Endothelial cell of umbilical vein (primary cell): ENCODE data around the gene POMGNT2. TPM values are rescaled to one million over a fixed set of nuclear protein-coding genes. Genes with fewer than 3 reads are reported as not detected.

Experiments used
- BruUV-seq: library from RNA; stranded (reverse); fragments of 400-500 nt; replicated peaks from 2 replicates; lab custom pipeline; 2021; lab: Mats Ljungman, UMichigan
- CTCF ChIA-PET: fragments of 300-600, 350-600 bp; sonication (Branson Sonifier 250); formaldehyde crosslinking; loops from one replicate; lab custom pipeline; 2021; ENCODE audit warnings: antibody characterized with exemption, inconsistent platforms; lab: Charles Lee
- POLR2A ChIA-PET: fragments of 300-600, 350-600 bp; sonication (Branson Sonifier 250); formaldehyde crosslinking; loops from one replicate; lab custom pipeline; 2021; ENCODE audit warnings: antibody characterized with exemption, inconsistent platforms; lab: Charles Lee
- DNase-seq: peaks from one replicate; pipeline ENCODE4 v3.0.0-alpha.2; 2011; ENCODE audit warnings: low read depth, low spot score
- FAIRE-seq: peaks from 2 replicates; lab custom pipeline; 2011; peaks lifted over from hg19 to GRCh38; lab: Jason Lieb, UNC
- H2AFZ ChIP-seq: 2 replicates; pipeline ENCODE4 v1.6.0; 2012; ENCODE audit warnings: low read depth, low read length, control low read depth, inconsistent platforms
- H3K27ac ChIP-seq: 2 replicates; pipeline ENCODE4 v1.5.1; 2011; ENCODE audit warnings: low read depth, mild to moderate bottlenecking, control low read depth, low read length, moderate library complexity; ENCODE audit not compliant: insufficient read depth
- H3K27me3 ChIP-seq, 2 experiments: 2 replicates each; pipeline versions ENCODE4 v1.6.0 to v1.6.1; 2011; ENCODE audit warnings: low read length in 2 of 2, mixed read lengths in 1 of 2; ENCODE audit not compliant: control insufficient read depth in 2 of 2, insufficient read depth in 2 of 2
- H3K36me3 ChIP-seq, 2 experiments: 2 replicates in 1 of 2; 3 replicates in 1 of 2; pipeline ENCODE4 v1.5.1; 2011; ENCODE audit warnings: low read length in 2 of 2, mild to moderate bottlenecking in 1 of 2, moderate library complexity in 1 of 2; ENCODE audit not compliant: control insufficient read depth in 2 of 2, insufficient read depth in 2 of 2; ENCODE audit errors: extremely low read depth in 1 of 2
- H3K4me1 ChIP-seq: 3 replicates; pipeline ENCODE4 v1.5.1; 2011; ENCODE audit warnings: mild to moderate bottlenecking, low read length; ENCODE audit not compliant: control insufficient read depth, insufficient read depth; ENCODE audit errors: extremely low read depth
- H3K4me2 ChIP-seq: 2 replicates; pipeline ENCODE4 v1.6.1; 2011; ENCODE audit warnings: low read length, control low read depth, mixed read lengths; ENCODE audit not compliant: insufficient read depth
- H3K4me3 ChIP-seq, 3 experiments: fragments of 200-600 bp in 1 of 3; sonication (generic), shearing (Covaris generic) in 1 of 3; replicated peaks in 1 of 3; 2 replicates each; pipeline ENCODE4 v1.5.1; 2011 to 2016; ENCODE audit warnings: control low read depth in 3 of 3, low read length in 3 of 3, mild to moderate bottlenecking in 2 of 3, inconsistent platforms in 1 of 3, low read depth in 1 of 3, moderate library complexity in 1 of 3; ENCODE audit not compliant: insufficient read depth in 1 of 3
- H3K79me2 ChIP-seq: 2 replicates; pipeline ENCODE4 v1.6.0; 2012; ENCODE audit warnings: low read length, inconsistent platforms; ENCODE audit not compliant: control insufficient read depth, insufficient read depth
- H3K9ac ChIP-seq: replicated peaks from 2 replicates; pipeline ENCODE3; 2011; ENCODE audit warnings: low read length, control low read depth; ENCODE audit not compliant: insufficient read depth; ENCODE audit errors: extremely low read depth
- H3K9me1 ChIP-seq: replicated peaks from 3 replicates; pipeline ENCODE4 v1.6.0; 2011; ENCODE audit warnings: mild to moderate bottlenecking, low read length; ENCODE audit not compliant: control insufficient read depth, insufficient read depth; ENCODE audit errors: extremely low read depth
- H3K9me3 ChIP-seq: replicated peaks from 2 replicates; pipeline ENCODE4 v1.5.1; 2012; ENCODE audit warnings: low read length, inconsistent platforms; ENCODE audit not compliant: control insufficient read depth, insufficient read depth
- H4K20me1 ChIP-seq: replicated peaks from 2 replicates; pipeline ENCODE3; 2011; ENCODE audit warnings: mild to moderate bottlenecking, low read length; ENCODE audit not compliant: control insufficient read depth, insufficient read depth; ENCODE audit errors: extremely low read depth
- EZH2 ChIP-seq: IDR thresholded peaks from 2 replicates; pipeline ENCODE4 v1.6.1; 2012; ENCODE audit warnings: borderline replicate concordance, low read depth, mild to moderate bottlenecking, moderate library complexity, low read length, inconsistent platforms; ENCODE audit not compliant: severe bottlenecking
- FOS ChIP-seq: IDR thresholded peaks from 2 replicates; pipeline ENCODE4 v1.6.1; 2011; ENCODE audit warnings: mild to moderate bottlenecking, low read length, moderate library complexity, borderline replicate concordance; ENCODE audit not compliant: insufficient read depth
- GATA2 ChIP-seq: IDR thresholded peaks from 2 replicates; pipeline ENCODE4 v1.7.0; 2011; ENCODE audit warnings: low read depth, mild to moderate bottlenecking, moderate library complexity, mixed read lengths, low read length; ENCODE audit not compliant: insufficient read length, insufficient read depth
- JUN ChIP-seq: IDR thresholded peaks from 2 replicates; pipeline ENCODE4 v1.6.1; 2011; ENCODE audit warnings: borderline replicate concordance, low read depth; ENCODE audit not compliant: insufficient read length, insufficient read depth
- MYC ChIP-seq: IDR thresholded peaks from one replicate; pipeline ENCODE4 v1.6.1; 2011; ENCODE audit warnings: mild to moderate bottlenecking, low read depth, low read length
- POLR2A ChIP-seq: IDR thresholded peaks from 2 replicates; pipeline ENCODE4 v1.6.1; 2012; ENCODE audit warnings: low read depth, mild to moderate bottlenecking, control low read depth, low read length
- POLR2AphosphoS5 ChIP-seq: IDR thresholded peaks from 2 replicates; pipeline ENCODE4 v1.6.1; 2012; ENCODE audit warnings: low read depth, mild to moderate bottlenecking, control low read depth, low read length, moderate library complexity; ENCODE audit not compliant: insufficient read depth
- dilution Hi-C: fragments of 300-500 bp; cut with MboI; formaldehyde crosslinking; loops from one replicate; pipeline ENCODE4 v1.15.0; 2019; ENCODE audit warnings: low sequenced_read_pairs; ENCODE audit not compliant: extremely low pct_ligation_motif_present
- intact Hi-C: fragments of 100-400 bp; cut with micrococcal nuclease; formaldehyde crosslinking; loops from one replicate; pipeline ENCODE4 v1.10.0; 2022
- polyA plus RNA-seq, 4 experiments: library from polyadenylated mRNA; depleted of rRNA in 3 of 4; stranded (reverse) in 3 of 4; unstranded in 1 of 4; fragments of >200 nt; gene quantifications; 2 replicates each; pipeline versions ENCODE4 v1.2.1 to v1.2.3, GENCODE V29; 2011 to 2012; ENCODE audit warnings: missing spikeins in 1 of 4
- total RNA-seq: library from RNA; stranded (reverse); gene quantifications from 2 replicates; pipeline ENCODE4 v1.2.3, GENCODE V29; 2021
- TF ChIP-seq, protein P1 (sequence below): IDR thresholded peaks from 2 replicates; pipeline ENCODE4 v1.6.1; 2011; ENCODE audit not compliant: insufficient read depth, insufficient read length
- TF ChIP-seq, protein P2 (sequence below), 2 donors: IDR thresholded peaks; 1 replicate in 1 of 2; 2 replicates in 1 of 2; pipeline ENCODE4 v1.5.1; 2011; ENCODE audit warnings: low read length in 2 of 2, mild to moderate bottlenecking in 2 of 2, moderate library complexity in 2 of 2, control low read depth in 1 of 2, inconsistent platforms in 1 of 2, low read depth in 1 of 2; ENCODE audit not compliant: insufficient read depth in 1 of 2; ENCODE audit errors: extremely low read depth in 1 of 2

The POMGNT2 gene
- total and polyA plus RNA-seq, 2 donors (not counting 3 experiments of a cell fraction or from before 2014, with no cell fraction given): 6.4 to 16.3 TPM

DNA sequence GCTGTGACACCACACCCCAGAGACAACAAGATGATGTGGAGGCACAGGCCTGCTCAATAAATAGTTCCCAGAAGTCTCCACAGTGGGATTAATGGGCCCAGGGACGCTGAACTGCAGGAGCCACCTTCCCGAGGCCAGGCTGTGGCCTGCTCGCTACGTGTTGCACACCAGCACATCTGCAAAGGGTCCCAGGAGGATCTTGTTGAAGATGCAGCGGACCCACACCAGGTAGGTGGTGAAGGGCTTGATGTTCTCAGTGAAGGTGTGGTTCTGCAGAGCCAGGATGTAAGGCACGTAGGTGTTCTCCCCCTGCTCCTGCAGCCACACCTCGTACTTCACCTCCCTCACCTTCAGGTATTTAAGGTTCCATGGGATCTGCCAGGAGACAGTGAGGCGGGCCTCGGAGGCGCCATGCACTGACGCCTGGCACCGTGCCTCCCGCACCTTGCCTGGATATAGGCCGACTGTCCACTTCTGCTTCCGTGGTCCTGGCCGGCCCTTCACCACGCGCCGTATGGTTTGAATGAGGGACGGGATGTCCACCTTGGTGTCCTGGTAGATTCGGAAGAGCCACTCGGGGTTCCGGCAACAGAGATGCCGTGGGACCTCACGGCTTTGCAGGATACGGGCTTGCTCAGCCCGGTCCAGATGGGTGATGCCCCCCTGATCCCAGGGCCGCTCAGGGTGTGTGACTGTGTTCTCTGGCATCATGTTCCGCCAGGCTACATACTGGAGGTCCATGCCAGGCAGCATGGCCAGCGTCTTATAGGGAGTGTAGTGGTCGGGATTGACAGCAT, 26.1 kb downstream of the POMGNT2 start:
- TF ChIP-seq GATA2: no peak
- TF ChIP-seq EZH2: no peak
- TF ChIP-seq FOS: no peak
- ChIA-PET POLR2A (no interaction called here), CTCF (interaction anchor here (1.5 kb wide), 1 partner anchor 8 kb away, joined by 6 read pairs; no protein-coding TSS in a partner anchor)
- DNase-seq (no peak), FAIRE-seq (no peak)
- BruUV-seq: no TSS peak
- Histone ChIP-seq H3K9ac (no peak overlapping the region), H3K79me2 (no peaks in the 10 kb centered on the region), H3K4me3 (no peak overlapping the region), H3K27me3 (no peaks in the 10 kb centered on the region), H3K36me3 (peaks cover 0 to 2% of the 10 kb centered on the region in 2 experiments), H3K9me3 (no peaks in the 10 kb centered on the region), H3K4me2 (no peak overlapping the region), H3K4me1 (no peaks in the 10 kb centered on the region), H4K20me1 (no peaks in the 10 kb centered on the region), H3K9me1 (no peaks in the 10 kb centered on the region), H2AFZ (no peak overlapping the region), H3K27ac (no peak overlapping the region)
- intact Hi-C loops (no loop called here), dilution Hi-C loops (no loop called here)

DNA sequence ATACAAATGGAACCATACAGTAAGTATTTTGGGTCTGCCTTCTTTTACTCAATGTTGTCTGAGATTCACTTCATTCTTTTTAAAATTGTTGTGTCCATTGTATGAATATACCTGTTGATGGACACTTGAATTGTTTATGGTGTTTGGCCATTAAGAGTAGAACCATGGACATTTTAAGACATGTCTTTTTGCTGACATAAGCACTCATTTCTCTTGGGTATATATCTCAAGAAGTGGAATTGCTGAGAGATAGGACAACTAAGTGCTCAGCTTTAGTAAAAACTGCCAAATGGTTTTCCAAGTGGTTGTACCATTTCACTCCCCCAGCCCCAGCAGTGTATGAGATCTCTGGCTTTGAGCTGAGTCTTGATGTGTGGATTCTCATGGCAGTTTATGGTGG, 28.2 kb downstream of the POMGNT2 start:
- Histone ChIP-seq H3K36me3 (peaks cover 0 to 2% of the 10 kb centered on the region in 2 experiments), H3K4me1 (no peaks in the 10 kb centered on the region), H4K20me1 (no peaks in the 10 kb centered on the region), H3K27me3 (peaks cover 0 to 2% of the 10 kb centered on the region in 2 experiments), H3K4me2 (no peak overlapping the region), H3K27ac (no peak overlapping the region), H3K4me3 (no peak overlapping the region), H3K9me3 (no peaks in the 10 kb centered on the region), H2AFZ (no peak overlapping the region), H3K9me1 (no peaks in the 10 kb centered on the region), H3K9ac (no peak overlapping the region), H3K79me2 (no peaks in the 10 kb centered on the region)
- no peak for DNase-seq
- intact Hi-C loops: no loop called here
- ChIA-PET POLR2A (no interaction called here), CTCF (no interaction called here)
- no peak for FAIRE-seq
- no peak for TF ChIP-seq EZH2
- TF ChIP-seq JUN: no peak
- TF ChIP-seq POLR2AphosphoS5: no peak
- no peak for TF ChIP-seq FOS
- no peak for TF ChIP-seq GATA2
- TF ChIP-seq, protein P1, sequence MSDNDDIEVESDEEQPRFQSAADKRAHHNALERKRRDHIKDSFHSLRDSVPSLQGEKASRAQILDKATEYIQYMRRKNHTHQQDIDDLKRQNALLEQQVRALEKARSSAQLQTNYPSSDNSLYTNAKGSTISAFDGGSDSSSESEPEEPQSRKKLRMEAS: no peak
- TF ChIP-seq MYC: no peak
- TF ChIP-seq POLR2A: no peak
- TF ChIP-seq, protein P2, sequence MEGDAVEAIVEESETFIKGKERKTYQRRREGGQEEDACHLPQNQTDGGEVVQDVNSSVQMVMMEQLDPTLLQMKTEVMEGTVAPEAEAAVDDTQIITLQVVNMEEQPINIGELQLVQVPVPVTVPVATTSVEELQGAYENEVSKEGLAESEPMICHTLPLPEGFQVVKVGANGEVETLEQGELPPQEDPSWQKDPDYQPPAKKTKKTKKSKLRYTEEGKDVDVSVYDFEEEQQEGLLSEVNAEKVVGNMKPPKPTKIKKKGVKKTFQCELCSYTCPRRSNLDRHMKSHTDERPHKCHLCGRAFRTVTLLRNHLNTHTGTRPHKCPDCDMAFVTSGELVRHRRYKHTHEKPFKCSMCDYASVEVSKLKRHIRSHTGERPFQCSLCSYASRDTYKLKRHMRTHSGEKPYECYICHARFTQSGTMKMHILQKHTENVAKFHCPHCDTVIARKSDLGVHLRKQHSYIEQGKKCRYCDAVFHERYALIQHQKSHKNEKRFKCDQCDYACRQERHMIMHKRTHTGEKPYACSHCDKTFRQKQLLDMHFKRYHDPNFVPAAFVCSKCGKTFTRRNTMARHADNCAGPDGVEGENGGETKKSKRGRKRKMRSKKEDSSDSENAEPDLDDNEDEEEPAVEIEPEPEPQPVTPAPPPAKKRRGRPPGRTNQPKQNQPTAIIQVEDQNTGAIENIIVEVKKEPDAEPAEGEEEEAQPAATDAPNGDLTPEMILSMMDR (IDR thresholded peaks at IDR 0.05; ENCODE audit: extremely low read depth in 1 of 2, insufficient read depth in 1 of 2, low read depth in 1 of 2, low read length in 2 of 2): no peak
- dilution Hi-C loops: no loop called here
- no TSS peak for BruUV-seq
